SKM-1 treated with dmso at 0.1 percent for 144 hours (cell line): ENCODE results near the gene STXBP3.
"Not testable (repeated sequence)": the region's sequence is repeated elsewhere in the genome, so short reads cannot be mapped to it uniquely, and the experiment has no call there.

Experiments used
- DNase-seq: peaks from one replicate; lab custom pipeline; 2025; ENCODE audit not compliant: unreplicated experiment; lab: John Stamatoyannopoulos, UW

Gene STXBP3, protein sequence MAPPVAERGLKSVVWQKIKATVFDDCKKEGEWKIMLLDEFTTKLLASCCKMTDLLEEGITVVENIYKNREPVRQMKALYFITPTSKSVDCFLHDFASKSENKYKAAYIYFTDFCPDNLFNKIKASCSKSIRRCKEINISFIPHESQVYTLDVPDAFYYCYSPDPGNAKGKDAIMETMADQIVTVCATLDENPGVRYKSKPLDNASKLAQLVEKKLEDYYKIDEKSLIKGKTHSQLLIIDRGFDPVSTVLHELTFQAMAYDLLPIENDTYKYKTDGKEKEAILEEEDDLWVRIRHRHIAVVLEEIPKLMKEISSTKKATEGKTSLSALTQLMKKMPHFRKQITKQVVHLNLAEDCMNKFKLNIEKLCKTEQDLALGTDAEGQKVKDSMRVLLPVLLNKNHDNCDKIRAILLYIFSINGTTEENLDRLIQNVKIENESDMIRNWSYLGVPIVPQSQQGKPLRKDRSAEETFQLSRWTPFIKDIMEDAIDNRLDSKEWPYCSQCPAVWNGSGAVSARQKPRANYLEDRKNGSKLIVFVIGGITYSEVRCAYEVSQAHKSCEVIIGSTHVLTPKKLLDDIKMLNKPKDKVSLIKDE

GRCh38 chr1:108746382-108747170 is at the start of gene STXBP3:
TSS of gene STXBP3 (plus strand) at chr1:108746674. CDS start at chr1:108746738, 64 bp downstream.
- DNase-seq: peak; percentile 89

DNA sequence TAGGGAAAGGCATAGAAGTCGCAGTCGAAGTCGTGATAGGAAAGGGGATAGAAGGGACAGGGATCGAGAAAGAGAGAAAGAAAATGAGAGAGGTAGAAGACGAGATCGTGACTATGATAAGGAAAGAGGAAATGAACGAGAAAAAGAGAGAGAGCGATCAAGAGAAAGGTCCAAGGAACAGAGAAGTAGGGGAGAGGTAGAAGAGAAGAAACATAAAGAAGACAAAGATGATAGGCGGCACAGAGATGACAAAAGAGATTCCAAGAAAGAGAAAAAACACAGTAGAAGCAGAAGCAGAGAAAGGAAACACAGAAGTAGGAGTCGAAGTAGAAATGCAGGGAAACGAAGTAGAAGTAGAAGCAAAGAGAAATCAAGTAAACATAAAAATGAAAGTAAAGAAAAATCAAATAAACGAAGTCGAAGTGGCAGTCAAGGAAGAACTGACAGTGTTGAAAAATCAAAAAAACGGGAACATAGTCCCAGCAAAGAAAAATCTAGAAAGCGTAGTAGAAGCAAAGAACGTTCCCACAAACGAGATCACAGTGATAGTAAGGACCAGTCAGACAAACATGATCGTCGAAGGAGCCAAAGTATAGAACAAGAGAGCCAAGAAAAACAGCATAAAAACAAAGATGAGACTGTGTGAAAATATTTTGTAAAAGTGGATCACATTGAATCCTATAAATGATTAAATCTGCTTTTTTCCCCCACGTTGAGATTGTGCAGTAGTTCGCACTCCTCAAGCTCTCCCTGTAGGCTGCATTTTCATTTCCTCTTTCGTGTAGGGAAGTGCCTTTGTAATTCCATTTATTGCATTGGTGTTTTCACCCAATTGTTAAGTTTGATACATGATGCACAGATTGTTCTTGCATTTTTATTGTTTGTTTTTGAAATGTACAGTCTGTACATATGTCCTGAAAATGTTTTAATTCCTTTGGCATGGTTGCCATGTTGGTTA is 46.8 kb upstream of the STXBP3 start:
- no peak for DNase-seq

DNA sequence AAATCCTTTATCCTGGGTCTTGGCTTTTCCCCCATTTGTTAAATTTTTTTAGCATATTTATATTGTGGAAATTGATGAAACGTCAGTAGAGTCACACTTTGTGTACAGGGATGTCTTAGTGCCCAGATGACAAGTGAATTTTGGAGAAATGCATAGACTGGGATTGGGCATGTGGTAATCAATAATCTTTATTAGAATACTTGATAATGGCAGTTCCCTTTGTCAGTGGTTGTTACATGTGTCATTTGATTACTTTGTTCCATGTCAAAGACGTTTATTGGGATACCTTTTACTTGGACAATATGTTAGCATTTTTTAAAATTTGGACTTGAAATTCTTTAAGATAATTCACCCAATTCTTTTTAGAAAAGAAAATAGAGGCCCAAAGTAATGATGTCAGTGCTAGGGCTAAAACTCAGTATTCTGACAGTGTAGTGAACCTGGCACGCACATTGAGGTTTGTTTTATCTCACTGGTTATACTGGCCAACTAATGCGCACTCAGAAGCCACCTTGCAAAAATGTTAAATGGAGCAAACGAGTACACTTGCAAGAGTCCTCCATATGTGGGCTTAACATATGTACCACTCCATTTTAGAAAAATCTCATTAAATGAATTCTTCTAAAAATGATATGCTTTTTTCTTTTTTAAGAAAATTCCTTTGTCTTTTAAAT is 45.2 kb upstream of the STXBP3 start:
- DNase-seq: no peak

DNA sequence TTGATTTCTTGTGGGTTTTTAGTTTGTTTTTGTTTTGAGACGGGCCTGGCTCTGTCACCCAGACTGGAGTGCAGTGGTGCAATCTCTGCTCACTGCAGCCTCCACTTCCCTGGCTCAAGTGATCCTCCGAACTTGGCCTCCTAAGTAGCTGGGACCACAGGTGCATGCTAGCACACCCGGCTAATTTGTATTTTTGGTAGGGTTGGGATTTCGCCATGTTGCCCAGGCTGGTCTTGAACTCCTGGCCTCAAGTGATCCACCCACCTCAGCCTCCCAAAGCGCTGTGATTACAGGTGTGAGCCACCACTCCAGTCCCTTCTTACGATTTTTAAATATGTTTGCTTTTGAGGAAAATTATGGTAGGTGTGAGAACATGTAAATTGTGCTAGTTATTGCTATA is 44.4 kb upstream of the STXBP3 start:
- DNase-seq: not testable (repeated sequence)

DNA sequence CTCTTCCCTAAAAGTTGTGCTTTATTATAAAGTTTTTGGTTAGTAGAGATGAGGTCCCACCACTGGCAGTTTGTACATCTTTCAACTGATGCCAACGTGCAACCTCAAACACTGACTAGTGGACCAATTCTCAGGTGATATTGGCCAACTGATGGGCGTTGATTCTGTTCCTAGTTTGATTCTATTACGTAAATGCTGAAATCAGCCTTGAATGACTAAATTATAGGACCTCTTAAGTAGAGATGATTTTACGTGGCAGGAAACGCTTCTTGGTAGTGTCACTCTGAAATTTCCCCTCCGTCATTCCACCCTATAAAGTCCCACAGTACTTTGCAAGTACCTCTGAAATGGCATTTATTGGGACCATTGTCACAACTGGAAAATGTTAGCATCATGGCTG is 42.5 kb upstream of the STXBP3 start:
- no peak for DNase-seq

DNA sequence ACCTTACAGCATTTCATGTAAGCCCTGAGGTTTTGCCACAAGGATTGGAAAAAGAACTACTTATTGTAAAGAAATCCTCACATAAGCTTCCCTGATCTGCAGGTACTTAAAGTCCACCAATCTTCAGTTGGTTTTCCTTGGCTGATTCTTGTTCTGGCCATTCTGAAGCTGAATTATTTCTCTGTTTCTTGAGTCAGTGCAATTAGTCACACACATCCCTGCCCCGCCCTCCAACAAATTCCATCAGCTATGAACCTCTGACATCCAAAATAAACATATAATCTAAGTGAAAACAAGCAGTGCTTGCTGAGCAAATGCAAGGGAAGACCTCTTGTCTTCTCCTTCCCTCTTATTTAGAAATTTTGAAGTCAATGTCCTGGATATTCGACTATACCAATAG is 42.0 kb upstream of the STXBP3 start:
- DNase-seq: no peak

DNA sequence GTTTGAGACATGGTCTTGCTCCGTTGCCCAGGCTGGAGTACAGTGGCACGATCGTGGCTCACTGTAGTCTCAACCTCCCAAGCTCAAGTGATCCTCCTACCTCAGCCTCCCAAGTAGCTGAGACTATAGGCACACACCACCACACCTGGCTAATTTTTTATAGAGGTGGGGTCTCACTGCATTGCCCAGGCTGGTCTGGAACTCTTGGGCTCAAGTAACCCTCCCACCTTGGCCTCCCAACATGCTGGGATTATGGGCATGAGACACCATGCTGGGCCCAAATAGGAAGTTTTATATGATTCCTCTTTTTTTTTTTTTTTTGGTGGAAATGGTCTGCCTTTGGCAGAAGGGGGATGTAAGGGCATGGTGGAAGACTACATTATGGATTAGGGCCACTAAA is 39.8 kb upstream of the STXBP3 start:
- DNase-seq: no peak

DNA sequence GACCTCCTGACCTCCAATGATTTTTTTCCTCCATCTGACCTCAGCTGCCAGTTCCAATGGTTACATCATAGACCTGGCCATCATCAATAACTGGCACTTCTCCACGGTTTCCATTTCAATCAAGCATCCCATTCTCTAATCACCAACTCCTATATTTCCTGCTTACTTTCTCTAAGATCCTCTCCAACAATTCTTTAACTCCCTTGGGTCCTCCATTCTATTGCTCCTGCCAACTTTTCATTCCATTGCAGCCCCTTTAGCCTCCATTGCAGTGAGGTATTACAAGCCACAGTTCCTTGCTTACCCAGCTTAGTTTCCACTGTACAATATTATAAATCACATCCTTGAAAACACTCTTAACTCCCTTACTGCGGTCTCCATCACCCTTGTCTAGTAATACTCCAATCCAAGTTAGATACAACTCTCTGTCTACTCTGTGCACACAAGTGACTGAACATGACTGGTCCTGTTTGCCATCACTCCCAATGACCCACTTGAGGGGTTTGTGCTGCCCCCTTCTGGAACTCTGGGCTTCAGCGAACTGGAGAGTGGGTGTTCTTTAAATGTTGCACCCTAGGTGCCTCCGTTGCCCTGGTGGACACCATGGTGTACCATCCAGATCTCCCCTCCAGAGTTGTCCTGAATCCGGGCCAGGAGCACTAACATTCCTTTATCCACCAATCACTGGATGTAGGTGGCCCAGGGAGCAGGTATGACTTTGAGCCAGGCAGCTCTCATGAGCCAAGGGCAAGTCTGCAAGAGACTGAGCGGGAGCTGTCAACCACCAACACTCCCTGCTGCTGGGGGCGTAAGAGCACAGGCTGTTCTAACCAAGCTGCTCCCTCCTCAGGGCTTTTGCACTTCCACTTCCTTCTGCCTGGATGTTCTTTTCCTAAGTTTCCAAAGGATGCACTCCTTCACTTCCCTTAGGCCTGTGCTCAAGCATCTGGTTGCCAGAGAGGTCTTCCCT is 37.5 kb upstream of the STXBP3 start:
- peak; percentile 15 for DNase-seq

DNA sequence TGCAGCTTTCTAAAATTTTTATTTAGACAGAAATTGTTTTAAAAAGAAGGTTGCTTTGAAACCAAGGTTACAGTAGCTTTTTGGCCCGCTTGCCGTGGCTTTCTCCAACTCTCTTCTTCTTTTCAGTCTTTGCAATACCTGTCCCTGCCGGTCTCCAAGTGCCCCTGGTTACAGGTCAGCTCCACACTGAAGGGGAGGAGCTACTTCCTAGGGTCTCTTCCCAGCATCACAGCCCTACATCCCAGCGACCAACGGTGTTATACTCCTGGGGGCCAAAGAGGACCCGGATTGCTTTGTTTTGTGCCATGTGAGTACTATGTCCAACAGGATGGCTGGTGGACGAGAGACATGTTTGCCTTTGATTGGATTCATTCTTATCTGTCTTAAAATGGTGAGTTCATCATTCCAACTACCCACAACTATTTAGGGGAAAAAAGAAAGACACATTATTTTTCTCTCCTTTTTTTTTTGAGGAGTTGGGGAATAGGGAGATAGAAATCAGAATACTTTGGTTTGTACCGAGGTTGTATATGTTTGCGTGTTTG is 33.8 kb upstream of the STXBP3 start, which contains the start of gene FNDC7:
Gene FNDC7, plus strand, starts transcription at position 303 of the 545 bp plus-strand sequence. Its CDS starts 26 bp downstream, at position 329.
- no peak for DNase-seq

GRCh38 chr1:108715932-108716331 is 30.5 kb upstream of the STXBP3 start:
- DNase-seq: no peak

DNA sequence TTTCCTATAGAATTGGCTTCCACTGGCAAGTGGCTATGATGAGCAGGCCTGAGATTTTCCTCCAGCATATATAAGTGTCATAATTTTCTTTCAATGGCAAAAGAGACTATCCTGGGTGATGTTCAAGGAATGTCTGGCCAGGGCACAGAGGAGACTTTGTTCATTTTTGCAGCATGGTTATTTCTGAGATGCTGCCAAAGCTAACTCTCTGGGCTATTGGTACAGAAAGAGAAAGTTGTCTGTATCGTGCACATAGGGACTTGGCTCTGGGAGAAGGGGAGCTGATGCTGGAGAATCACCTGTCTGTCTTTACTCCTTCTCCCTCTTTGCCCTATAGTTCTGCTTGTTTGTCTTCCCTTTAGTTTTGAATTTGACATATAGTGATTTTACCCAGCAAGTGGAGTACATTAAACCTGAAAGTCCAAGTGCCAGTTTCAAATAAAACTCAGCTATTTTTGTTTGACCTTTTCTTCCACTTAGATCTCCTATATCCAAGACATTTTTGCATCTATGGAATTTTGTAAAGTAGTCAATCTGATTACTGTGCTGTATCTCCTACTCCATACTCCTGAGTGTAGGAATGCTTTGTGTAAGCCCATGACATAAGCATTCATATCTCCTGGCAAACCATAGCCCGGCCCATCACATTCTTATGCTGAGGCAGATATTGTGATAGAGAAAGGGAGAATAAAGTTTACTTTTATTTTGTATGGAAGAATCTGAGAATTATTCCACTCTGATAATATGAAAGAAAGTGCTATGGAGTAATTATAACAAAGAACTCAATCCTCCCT is 29.8 kb upstream of the STXBP3 start:
- no peak for DNase-seq

DNA sequence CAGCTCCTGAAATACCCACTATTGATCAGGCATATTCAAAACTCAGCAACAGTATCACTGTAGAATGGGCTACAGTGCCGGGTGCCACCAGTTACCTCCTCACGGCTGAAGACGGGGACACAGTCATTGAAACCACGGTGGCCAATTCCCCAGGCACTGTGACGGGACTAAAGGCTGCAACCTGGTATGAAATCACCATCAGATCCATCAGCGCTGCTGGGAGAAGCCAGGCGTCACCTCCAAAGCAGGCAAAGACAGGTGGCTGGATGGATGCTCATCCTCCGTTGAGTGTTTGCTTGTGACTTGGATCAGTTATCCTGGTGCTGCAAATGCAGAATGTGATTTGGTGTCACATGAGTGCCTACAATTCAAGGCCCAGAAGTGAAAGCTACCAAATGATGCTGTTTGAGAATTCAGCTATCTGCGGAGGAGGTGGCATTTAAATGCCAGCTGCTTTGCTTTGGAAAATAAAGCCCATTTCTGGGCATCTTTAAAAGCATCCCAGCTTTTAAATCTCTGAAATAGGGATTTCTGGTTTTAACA is 28.6 kb upstream of the STXBP3 start:
- DNase-seq: no peak

DNA sequence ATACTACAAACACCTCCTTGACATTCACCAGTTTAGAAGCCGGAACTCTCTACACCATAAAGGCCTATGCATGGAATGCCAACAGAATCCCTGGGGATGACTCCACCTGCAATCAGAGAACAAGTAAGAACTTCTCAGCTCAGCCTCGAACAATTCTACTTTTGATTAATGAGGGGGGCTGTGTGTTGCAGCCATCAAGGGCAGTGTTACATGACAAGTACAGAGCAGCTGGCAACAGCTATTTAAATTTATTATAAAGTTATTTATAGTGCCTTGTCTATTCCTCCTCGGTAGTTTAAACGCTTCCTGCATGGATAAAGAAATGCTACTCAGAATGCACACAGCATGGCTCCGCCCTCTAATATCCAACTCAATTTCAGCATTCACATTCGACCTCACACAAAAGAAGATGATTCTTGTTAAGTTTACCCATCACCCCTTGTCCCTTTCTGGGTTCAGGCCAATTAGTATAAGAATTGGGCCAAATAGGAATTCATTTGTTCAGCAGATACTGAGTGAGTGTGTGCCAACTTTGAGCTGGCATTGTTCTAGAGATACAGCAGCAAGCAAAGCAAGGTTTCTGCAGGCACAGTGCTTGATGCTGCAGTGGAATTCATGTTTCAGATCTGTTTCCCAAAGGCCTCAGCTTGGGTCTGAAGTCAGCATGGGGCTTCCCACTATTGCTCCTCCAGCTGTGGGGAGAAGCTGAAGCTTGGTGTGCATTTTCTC is 27.4 kb upstream of the STXBP3 start:
- DNase-seq: no peak

DNA sequence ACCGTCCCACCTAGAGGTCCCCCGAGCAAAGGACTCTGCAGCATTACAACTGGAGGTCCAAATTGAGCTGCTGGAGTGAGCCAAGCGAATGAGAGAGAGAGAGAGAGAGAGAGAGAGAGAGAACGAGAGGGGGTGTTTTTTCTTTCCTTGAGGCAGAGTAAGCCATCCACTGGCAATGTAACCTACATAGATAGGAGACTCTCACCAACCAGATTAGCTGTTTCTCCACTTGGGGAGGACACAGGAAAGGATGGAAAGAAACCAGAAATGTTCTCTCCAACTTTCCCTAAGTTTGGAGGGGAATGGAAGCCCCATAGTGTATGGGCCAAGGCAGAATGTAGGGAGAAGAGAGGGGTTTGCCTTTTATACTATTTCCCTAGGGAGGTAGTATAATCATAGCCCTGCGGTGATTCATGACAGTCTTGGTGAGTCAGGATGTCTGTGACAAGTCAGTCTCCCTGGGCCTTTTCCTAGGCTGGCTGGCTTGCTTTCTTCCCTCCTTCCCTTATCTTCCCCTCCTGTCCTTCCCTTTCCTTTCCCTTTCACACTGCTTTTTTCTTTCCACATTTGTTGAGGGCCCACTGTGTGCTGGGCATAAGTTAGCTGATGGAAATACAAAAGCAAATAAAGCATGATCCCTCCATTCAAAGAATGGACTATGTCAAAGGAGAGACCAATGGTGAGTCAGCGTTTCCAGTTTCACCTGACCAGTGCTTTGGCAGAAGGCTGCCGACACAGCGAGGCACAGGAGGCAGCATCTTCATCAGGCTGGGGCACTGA is 26.6 kb upstream of the STXBP3 start:
- DNase-seq: no peak

DNA sequence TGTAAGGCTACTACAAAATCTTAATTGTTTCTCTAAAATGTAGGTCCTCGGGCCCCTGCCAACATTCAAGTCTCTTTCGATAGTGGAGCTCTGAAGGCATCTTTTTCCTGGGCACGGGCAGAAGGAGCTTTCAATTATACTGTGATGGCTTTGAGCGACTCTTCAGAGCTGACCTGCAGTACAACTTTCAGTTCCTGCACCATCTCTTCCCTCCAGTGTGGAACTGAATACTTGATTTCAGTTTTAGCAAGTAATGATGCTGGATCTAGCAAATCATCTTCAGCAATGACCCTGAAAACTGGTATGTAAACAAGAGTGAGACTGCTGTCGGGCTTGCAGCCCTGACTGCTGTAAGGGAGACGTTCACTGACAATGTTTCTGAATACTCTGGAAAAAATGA is 24.2 kb upstream of the STXBP3 start:
- no peak for DNase-seq

DNA sequence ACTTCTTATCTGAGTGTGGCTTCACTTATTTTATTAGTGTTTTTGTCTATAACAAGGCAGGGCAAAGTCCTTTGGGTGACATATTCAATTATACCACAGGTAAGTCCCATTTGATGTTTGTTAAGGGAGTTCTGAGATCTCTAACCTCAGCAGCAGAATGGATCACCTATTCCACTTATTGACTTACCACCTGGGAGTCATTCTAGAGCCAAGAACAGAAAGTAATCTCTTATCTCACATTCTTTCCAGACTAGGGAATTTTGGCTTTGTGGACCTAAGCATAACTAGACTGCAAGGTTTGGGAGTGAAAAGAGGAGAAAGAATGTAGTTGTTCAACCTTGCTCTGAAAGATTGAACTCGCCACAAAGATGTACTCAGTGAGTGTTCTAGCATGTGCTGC is 20.6 kb upstream of the STXBP3 start:
- no peak for DNase-seq
